NCI-H2196 treated with DMSO at 0.1 percent for 48 hours (cell line): ENCODE measurements around the gene CARD10.

Experiments used
- DNase-seq: peaks from one replicate; lab custom pipeline; 2025; ENCODE audit not compliant: unreplicated experiment; lab: John Stamatoyannopoulos, UW

Gene CARD10

DNA sequence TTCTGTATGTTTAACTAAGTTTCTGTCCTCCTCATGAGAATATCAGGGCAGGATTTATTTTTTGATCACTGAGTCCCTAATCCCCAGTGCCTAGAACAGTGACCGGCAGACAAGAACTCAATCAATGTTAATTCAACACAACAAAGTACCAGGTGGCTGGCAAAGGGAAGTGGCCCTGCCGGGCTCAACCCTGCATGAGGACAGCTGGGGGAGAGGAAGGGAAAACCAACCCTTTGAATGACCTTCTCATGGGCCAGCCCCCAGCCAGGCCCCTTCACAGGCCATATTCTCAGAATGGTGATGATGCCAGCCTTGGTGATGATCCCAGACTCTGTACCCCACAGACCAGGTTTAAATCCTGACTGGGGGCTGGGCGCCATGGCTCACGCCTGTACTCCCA lies 31.6 kb downstream of the CARD10 start:
- DNase-seq: no peak

DNA sequence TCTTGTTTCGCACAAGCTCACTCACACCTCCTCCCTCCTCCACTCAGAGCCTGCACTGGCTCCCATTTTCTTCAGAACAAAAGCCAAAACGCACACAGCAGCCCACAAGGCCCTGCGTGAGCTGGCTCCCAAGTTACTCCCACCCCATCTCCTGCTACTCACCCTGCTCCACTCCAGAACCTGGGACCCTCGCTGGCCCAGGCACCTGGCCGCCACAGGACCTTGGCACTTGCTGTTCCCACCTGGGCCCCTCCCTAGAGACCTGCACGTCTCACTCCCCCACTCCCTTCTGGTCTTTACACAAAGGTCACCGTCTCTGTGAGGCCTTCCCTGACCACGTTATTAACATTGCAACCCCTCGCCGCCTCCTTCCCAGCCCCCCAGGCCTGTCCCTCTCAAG lies 32.1 kb downstream of the CARD10 start:
- DNase-seq: no peak

DNA sequence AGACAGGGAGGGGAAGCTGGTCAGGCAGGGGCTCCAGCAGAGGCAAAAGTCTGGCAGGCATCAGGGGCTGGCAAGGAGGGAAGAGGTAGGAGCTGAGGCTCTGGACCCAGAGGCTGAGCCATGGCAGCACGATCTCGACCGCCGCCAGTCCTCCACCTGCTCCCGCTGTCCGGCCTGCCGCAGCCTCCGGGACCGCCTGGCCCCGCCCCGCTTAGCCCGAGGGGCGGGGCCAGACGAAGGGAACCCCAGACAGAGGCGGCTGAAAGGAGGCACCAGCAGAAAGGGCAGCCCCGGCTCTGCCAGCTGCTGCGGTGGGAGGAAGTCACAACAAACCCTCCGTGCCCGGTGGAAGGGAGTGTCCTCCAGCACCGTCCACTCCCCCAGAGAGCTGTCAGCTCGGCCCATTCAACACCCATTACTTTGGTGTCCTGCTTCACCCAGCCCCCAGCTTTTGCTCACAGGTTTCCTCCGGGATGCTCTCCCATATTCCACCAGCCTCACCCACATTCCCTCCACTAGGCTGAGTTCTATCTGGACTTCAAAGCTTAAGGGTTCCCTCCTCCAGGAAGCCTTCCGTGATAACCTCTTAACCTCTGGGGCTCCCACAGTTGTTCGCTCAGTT lies 32.9 kb downstream of the CARD10 start, which contains the start of gene MFNG:
Gene MFNG, minus strand, starts transcription at position 161 of the 622 bp plus-strand sequence. CDS start 207 bp downstream, outside the sequence.
- peak; percentile 38 for DNase-seq

DNA sequence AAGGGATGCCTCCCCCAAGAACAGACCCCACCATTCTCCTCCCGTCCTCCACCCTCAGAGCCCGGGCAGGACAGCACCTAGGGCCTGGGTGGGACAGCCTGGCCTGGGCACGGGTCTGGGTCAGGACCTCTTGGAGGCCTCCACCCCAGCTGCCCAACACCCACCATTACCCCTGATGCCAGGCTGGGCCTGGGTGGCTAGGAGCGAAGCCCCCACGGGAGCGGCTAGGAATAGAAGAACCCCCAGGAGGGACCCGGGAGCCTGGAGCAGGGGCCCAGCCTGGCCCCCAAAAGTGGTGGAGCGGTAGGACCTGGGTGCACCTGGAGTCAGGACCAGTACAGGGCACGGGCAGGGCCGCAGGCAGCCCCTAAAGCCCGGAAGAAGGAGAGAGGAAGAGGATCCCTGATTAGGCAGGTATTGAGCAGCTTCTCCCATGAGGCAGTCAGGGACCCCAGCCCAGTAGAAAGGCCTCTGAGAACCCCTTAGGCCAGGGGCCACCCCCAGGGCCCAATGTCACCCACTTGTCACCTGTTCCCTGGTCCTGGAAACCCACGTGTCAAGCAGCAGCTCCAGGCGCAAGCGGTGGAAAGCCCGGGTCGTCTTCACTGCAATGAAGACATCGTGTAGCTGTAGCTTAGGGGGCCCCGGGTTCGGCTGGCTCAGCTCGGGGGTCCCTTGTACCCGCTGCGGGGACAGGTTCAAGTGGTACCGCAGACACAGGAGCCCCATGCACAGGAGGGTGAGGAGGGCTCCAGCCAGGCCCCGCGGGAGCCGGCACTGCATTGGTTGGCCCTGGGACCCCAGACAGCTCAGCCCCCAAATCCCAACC lies 33.6 kb downstream of the CARD10 start:
- no peak for DNase-seq

DNA sequence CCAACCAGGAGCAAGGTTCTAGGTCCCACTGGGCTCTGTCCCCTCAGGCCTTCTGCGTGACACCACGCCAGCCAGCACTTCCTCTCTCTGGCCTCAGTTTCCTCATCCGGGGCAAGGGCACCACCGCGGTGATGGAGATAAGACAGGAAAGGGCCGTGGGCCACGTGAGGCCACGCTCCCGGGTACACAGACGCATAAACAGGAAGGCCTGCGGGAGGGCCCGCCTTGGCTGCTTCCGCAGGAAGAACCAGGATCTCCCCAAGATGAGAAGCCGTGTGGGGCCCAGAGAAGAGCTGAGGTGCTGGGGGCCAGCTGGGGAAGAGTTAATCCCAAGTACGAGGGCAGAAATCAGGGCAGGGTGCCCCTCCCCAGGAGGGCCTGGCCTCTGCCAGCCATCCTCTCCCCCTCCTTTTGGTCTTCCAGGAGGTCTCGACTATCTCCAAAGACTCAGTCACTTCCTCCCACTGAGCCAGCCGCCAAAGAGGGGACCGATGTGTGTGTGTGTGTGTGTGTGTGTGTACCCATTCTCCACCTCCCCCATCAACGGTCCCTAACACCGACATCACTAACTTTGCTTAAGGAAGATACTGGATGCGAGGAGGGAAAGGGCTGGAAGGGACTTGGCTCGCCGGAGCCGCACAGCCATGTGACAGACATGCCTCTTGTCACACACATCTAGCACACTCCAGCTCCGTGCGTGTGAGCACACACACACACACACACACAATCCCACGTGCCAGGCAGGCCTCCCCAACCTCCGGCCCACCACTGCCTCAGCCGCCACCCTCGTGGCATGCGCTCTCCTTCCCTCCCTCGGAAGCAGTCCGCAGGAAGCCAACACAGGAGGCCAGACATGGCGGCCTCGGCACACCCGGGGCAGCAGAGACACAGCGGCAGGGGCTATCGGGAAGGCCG lies 34.5 kb downstream of the CARD10 start:
- DNase-seq: no peak

DNA sequence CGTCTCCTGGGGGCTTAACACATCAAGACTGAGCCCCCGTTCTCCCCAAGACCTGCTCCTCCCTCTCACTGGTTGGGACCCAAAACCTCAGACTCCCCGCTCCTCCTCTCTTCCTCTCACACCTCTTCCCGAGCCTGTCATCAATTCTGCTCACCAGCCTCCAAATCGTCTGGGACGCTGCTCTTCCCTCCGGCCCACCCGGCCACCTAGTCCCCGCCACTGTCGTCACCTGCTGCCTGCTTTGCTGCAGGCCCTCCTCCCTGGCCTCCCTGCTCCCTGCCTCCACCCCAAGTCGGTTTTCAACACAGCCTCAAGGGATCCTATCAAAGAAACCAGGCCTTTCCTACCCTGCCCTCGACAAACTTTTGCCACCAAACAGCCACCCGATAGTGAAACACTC lies 36.2 kb downstream of the CARD10 start:
- no peak for DNase-seq

DNA sequence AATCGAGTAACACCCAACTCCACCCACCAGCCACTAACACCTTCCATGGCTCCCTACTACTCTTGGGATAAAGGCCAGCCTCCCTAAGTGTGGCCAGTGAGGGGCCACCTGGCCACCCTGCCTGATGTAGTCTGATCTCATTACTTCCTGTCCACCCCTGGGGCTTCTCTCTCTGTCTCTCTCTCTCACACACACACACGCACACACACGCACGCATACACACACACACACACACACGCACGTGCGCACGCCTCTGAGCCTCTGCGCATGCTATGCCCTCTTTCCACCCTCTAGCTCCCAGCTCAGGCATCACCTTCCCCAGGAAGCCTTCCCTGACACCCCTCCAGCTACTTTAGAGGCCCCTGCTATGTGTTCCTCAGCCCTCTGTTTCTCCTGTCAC lies 37.0 kb downstream of the CARD10 start:
- DNase-seq: no peak

DNA sequence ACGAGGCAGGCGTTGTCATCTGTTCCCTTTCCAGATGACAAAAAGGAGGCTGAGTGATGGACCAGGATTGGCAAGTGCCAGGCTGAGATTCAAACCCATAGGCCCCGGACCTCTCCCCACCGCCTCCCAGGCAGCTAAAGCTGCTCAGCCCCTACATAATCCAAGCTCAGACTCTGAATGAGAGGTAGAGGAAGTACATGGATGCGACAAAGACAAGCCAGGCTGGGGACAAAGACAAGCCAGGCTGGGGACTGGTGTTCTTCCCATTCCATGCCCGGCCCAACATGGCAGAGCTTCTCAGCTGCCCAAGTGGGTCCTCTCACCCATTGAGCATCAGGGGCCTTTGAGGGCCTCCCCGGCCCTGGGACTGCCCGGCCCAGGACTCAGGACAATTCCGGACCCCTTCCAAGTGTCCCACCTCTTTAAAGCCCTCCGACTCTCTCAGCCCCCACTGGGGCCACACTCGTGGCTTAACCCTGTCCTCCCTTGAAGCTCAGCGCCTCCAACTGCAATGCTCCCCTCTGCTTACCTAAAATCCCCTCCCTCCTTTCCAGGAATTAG lies 37.8 kb downstream of the CARD10 start:
- DNase-seq: no peak

DNA sequence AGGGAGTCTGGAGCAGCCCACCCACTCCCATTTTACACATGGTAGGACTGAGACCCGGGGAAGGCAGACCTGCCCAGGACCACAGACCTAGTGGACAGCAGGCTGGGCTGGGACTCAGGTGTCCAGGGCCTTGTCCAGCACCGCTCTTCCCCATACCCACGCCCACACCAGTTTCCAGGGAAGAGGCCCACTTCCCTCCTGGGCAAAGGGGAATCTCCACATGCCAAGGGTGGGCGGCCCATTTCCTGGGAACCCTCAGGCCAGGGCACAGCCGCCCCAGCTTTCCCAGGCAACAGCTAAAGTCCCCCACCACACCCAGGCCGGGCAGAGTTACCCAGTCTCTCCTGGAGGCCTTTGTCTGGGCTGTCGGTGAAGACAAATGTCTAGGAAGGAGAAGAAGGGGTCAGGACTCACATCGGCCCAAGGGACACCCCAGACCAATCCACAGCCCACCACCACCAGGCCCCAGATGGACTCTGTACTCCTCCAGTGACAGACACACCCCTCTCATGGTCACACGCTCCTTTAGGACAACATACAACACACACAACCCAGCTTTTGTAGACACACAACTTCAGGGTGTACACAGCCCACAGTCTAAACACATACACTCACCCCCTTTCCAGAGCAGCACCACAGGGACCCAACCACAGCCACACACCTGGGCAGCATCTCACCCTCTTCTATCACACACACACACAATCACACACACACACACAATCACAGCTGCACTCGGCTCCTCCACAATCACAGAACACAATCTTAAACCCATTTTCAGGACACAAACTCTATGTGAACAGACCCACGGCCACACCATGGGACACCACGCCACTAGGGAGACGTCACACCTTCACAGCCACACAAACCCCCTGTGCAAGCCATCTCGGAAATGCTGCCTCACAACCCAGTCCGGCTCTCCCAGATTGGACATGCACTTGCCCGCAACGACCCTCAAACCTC lies 38.5 kb downstream of the CARD10 start:
- no peak for DNase-seq

DNA sequence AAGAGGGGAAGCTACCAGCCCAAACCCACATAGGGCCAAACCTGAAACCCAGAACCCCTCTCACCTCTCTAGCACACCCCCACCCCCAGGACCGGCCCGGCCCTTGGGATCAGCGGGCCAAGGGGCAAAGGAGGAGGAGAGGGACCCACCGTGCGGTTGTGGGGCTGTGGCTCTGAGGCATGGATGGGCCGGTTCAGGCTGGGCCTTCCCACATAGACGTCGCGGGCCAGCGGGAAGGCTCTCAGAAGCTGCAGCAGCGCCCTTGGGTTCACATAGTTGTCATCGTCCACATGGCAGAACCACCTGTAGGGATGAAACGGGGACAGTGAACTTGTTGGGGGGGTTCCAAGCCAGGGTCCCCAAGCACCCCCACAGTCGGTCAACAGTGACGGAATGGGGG lies 40.0 kb downstream of the CARD10 start:
- no peak for DNase-seq

DNA sequence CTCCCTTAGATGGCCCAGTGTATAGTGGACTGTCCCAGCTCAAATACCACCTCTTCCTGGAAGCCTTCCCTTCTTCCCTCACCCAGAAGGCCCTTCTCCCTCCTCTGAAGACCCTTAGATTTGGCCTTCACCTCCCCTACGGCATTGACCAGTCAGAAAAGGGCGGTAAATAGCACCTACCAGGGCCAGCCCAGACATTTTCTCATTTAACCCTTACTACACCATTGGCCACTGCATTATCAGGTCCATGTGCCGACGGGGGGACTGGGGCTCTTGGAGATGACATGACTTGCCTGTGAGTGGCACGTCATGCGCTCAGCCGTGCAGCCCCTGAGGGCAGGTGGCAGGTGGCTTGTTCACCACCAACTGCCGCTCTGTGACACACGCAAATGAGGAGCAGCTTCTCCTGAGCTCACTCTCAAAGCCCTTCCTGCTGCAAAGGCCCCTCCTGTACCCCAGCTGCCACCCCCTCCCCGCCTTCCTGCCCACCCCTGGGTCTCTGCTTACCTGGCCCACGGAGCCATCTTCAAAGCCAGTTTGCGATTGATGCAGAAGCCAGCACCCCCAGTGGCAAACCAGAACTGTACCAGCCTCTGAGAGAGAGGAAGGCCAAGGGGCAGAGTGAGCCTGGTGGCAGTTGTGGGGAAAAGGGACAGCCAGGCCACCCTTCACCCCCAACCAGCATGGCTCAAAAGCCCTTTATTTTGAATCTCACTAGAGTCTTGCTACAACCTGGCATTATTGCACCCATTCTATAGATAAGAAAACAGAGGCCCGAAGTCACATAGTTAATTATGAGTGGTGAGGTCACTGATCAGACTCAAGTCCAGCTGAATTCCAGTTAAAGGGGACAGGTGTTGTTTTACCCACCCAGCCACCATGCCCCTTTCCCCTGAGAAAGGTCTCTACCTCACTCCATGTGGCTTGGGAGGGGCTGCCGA lies 42.6 kb downstream of the CARD10 start:
- DNase-seq: no peak

DNA sequence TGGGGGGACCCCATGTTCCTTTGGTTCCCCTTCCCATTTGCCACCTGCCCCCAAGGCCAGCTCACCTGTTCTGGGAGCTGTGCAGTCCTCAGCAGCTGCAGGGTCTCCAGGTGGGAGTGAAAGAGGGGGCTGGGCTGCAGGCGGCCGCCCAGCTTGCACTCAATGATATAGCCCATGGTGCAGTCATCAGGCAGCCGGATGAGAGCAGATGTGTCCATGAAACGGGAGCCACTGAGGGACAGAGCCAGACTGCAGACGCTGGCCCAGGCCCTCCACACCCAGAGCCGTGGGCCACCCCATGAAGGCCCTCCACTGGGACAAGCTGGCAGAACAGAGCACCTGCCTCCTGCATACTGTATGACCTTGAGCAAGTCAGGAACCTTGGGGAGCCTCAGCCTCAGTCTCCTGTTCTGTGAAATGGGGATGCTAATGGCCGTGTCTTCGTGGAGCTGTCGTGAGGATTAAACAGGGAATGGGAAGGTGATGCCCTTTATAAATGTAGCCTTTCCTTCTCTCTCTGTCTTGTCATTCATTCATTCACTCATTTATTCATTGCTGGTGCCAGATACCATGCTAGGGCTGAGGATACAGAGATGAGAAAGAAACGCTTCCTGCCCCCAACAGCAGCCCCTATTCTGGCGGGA lies 44.6 kb downstream of the CARD10 start:
- DNase-seq: no peak

DNA sequence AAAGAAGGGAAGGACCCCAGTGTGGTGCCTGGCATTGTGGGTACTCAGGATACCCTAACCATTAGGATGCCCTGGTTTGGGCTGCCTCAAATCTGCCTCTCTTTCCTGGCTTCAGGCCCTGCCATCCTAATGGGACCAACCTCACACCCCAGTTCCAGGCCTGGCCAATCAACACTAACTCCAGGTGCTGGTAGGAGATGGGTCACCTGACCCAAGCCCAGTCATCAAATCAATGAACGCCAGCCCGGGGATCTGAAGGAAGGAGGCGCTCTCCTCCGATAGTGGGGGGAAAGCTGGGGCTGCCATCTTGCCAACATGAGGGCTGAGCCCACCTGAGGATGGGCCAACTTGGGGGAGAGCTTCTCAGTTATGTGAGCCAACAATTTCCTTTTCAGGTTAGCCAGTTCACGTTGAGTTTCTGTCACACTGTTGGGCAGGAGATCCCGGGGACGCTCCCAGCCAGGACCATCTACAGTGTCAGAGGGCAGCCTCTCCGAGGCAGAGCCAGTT lies 45.7 kb downstream of the CARD10 start:
- DNase-seq: no peak

DNA sequence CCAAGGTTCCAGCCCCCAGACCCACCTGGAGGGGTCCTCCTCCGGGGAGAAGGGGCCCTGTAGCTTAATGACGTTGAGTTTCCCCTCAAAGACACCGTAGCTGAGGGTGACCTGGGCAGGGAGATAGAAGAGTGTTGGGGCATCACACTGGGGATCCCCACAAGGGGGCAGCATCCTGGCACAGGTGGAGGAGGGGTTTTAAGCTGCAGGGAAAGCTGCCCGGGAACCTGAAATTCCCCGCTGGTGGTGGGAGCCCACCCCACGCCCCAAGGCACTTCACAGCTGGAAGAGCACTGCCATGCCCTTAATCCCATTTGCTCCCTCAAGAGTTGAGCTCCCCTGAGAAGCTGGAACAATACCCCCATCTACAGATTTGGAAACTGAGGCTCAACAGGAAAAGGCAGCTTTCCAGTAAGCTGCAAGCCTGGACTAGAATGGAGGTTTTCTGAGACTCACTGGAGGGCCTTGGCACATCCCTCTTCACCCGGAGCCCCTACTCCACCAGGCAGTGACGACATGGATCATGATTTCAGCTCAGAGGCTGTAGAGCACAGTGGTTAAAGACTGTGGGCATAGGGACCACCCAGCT lies 46.7 kb downstream of the CARD10 start:
- DNase-seq: no peak

DNA sequence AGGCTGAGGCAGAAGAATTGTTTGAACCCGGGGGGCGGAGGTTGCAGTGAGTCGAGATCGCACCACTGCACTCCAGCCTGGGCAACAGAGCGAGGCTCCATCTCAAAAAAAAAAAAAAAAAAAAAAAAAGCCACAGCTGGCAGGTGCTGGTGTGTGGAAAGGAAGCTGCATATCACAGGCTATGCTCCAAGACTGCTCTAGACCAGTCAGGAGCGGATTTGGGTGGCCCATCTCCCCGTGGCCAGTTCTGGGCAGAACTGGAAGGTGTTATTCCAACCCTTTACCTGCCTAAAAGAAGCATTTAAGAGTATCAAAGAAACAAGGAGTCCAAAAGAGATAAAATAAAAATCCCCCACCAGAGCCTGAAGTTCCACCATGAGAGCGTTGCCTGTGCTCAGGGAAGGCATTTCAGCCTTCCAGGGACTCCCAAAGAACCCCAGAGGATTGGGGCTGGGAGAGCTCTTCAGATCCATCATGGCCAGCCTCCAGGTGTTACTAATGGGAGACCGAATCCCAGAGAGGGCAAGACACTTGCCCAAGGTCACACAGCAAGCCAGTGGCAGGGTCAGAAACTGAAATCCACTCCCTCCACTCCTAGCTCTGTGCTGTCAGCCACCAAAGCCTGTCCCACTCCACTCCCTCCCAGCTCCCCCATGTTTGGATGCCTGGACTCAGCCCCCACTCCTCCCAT lies 47.3 kb downstream of the CARD10 start:
- DNase-seq: no peak

DNA sequence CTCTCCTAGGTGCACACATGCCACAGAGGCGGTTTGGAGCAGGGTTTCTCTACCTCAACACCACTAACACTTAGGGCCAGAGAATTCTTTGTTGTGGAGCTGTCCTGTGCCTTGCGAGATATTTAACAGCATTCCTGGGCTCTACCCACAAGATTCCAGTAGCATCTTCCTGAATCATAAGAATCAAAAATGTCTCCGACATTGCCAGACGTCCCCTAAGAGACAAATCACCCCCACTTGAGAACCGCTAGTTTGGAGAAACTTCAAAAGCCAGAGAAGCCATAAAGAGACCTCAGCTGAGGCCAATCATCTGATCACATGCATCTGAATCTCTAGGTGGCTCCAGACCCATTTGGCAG lies 49.1 kb downstream of the CARD10 start:
- DNase-seq: no peak

DNA sequence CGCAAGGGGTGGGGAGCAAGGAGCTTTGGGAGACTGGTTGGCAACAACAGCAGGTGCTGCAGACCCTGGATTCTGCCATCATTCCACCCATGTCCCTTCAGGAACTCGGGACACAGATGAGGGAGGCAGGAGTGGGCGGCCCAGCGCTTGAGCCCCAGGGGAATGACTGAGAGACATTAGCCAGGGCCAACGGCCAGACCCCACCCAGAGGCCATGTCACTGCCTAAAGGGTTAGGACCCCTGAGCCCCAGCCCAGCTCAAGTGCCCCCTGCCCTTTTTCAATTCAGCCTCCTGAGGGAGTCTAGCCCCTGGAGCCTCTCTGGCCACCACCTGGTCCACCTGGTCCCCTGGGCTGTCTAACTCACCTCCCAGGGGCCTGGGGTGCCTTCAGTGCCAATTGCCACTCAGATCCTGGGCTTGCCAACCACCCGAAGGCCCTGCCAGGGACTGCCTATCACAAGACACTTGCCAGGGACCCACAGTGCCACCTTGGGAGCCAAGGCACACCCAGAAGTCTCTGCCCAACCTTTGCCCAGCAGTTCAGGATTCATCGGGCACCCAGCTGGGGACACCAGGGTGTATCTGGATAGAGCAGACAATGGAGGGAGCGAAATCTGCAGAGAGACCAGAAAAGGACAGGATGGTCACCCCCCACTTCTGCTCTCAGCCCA lies 49.7 kb downstream of the CARD10 start:
- no peak for DNase-seq
